Lung (tissue), 12 donors: ENCODE data around the gene ZNF319. TPM values are rescaled to one million over a fixed set of nuclear protein-coding genes. Genes with fewer than 3 reads are reported as not detected.
"Not testable (repeated sequence)": the region's sequence is repeated elsewhere in the genome, so short reads cannot be mapped to it uniquely, and the experiment has no call there.

Source experiments
- ATAC-seq: fragments of 200-7000 bp; cut with Tn5 transposase; one replicate; pipeline ENCODE4 v1.9.1; 2020; ENCODE audit warnings: moderate number of reproducible peaks; ENCODE audit not compliant: insufficient read depth, low FRiP score
- DNase-seq, 3 donors: peaks; one replicate each; pipeline ENCODE4 v3.0.0-alpha.2; 2013 to 2017
- H3K27ac ChIP-seq, 2 donors: one replicate each; pipeline ENCODE4 v1.5.1; 2013; ENCODE audit warnings: mild to moderate bottlenecking in 2 of 2, moderate library complexity in 2 of 2, control low read depth in 1 of 2, inconsistent platforms in 1 of 2, low read depth in 1 of 2, low read length in 1 of 2
- H3K27me3 ChIP-seq, 3 donors: one replicate each; pipeline ENCODE4 v1.5.1; 2013; ENCODE audit warnings: low read length in 2 of 3; ENCODE audit not compliant: control insufficient read depth in 3 of 3, insufficient read depth in 3 of 3
- H3K36me3 ChIP-seq, 4 donors: one replicate each; pipeline ENCODE4 v1.5.1; 2013; ENCODE audit warnings: low read length in 4 of 4, mild to moderate bottlenecking in 1 of 4, moderate library complexity in 1 of 4; ENCODE audit not compliant: control insufficient read depth in 4 of 4, insufficient read depth in 4 of 4
- H3K4me1 ChIP-seq, 5 donors: one replicate each; pipeline ENCODE4 v1.5.1; 2013; ENCODE audit warnings: low read length in 5 of 5, mild to moderate bottlenecking in 2 of 5, moderate library complexity in 1 of 5; ENCODE audit not compliant: control insufficient read depth in 5 of 5, insufficient read depth in 5 of 5
- H3K4me3 ChIP-seq: one replicate; pipeline ENCODE4 v1.5.1; 2013; ENCODE audit warnings: mild to moderate bottlenecking, control low read depth, moderate library complexity
- H3K9ac ChIP-seq, 2 donors: one replicate each; pipeline ENCODE4 v1.5.1; 2013; ENCODE audit warnings: low read length in 2 of 2, control low read depth in 1 of 2; ENCODE audit not compliant: insufficient read depth in 1 of 2
- H3K9me3 ChIP-seq, 4 donors: one replicate each; pipeline ENCODE4 v1.5.1; 2013; ENCODE audit warnings: low read length in 3 of 4, mild to moderate bottlenecking in 1 of 4, moderate library complexity in 1 of 4; ENCODE audit not compliant: control insufficient read depth in 4 of 4, insufficient read depth in 3 of 4
- WGBS, 2 donors: extraction: QIAGEN DNeasy Blood & Tissue Kit; methylation state at CpG; one replicate each; pipeline ENCODE4 v1.1.7; 2013; 5-methylcytosine and 5-hydroxymethylcytosine counted together
- polyA plus RNA-seq, 2 donors: library from polyadenylated mRNA; stranded (reverse); fragments of 200-250 nt; gene quantifications; one replicate each; pipeline ENCODE4 v1.2.1, GENCODE V29; 2013
- total RNA-seq, 2 donors: library from RNA; depleted of rRNA in 1 of 2; stranded (reverse); fragments of >200 nt in 1 of 2; gene quantifications; one replicate each; pipeline ENCODE4 v1.2.1, GENCODE V29; 2014 to 2021
- TF ChIP-seq, protein P1 (sequence below): IDR thresholded peaks from 2 replicates; pipeline ENCODE4 v1.5.1; 2012; ENCODE audit warnings: mild to moderate bottlenecking; ENCODE audit errors: control extremely low read depth, extremely low read depth
- donor health status: control.
- donor health status: control.
- donor health status: Bipolar disorder and iron deficiency.
- donor health status: healthy.
- donor health status: DM: yes; HTN: yes; CAD: no.

ZNF319 gene
- total and polyA plus RNA-seq, 4 donors, result 6.0 to 15.3 (median 9.6) TPM

DNA sequence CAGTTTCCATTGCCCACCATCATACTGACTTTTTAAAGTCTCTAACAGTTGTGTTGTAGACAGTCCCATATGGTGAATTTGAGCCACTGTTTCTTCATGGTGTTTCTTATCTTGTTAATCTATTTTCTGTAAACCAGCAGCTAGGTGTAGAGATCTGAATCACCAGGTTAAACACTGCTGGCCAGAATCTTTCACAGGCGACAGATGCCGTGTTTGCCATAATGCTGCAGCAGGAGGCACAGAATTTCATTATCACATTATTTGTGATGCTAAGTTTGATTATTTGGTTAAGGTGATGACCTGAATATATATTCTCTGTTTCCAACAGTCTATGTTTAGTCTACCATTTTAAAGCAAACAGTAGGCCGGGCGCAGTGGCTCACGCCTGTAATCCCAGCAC is 18.1 kb downstream of the ZNF319 start:
- Histone ChIP-seq H3K9ac (no peak overlapping the region), H3K36me3 (no peaks in the 10 kb centered on the region), H3K4me1 (peaks cover 0 to 10% (median 0%) of the 10 kb centered on the region in 5 donors), H3K4me3 (no peak overlapping the region), H3K9me3 (no peaks in the 10 kb centered on the region), H3K27ac (no peak overlapping the region), H3K27me3 (peaks cover 0 to 17% (median 5%) of the 10 kb centered on the region in 3 donors)
- 86 to 87% methylated on average over 5 of the region's 5 CpGs for WGBS, 2 donors
- ATAC-seq (no peak), DNase-seq (no peak)
- TF ChIP-seq, protein P1, sequence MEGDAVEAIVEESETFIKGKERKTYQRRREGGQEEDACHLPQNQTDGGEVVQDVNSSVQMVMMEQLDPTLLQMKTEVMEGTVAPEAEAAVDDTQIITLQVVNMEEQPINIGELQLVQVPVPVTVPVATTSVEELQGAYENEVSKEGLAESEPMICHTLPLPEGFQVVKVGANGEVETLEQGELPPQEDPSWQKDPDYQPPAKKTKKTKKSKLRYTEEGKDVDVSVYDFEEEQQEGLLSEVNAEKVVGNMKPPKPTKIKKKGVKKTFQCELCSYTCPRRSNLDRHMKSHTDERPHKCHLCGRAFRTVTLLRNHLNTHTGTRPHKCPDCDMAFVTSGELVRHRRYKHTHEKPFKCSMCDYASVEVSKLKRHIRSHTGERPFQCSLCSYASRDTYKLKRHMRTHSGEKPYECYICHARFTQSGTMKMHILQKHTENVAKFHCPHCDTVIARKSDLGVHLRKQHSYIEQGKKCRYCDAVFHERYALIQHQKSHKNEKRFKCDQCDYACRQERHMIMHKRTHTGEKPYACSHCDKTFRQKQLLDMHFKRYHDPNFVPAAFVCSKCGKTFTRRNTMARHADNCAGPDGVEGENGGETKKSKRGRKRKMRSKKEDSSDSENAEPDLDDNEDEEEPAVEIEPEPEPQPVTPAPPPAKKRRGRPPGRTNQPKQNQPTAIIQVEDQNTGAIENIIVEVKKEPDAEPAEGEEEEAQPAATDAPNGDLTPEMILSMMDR, result no peak

DNA sequence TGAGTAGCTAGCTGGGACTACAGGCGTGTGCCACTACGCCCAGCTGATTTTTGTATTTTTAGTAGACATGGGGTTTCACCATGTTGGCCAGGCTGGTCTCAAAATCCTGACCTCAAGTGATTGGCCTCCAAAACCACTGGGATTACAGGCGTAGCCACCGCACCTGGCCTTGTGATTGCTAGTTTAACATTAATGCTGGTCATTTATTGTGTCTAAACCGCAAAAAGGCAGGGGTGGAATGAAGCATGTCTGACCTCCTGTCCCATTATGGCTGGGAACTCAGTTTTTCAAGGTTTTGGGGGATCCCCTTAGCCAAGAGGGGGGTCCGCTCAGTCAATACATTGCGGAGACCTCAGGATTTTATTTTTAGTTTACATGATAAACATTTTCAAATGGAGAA is 18.8 kb downstream of the ZNF319 start:
- TF ChIP-seq, protein P1, result no peak
- H3K4me1 ChIP-seq, result peaks cover 0 to 10% (median 0%) of the 10 kb centered on the region in 5 donors
- H3K36me3 ChIP-seq, result no peaks in the 10 kb centered on the region
- H3K27ac ChIP-seq, result no peak overlapping the region
- H3K27me3 ChIP-seq, result peaks cover 0 to 17% (median 5%) of the 10 kb centered on the region in 3 donors
- no peak overlapping the region for H3K9ac ChIP-seq
- ATAC-seq, result no peak
- no peak overlapping the region for H3K4me3 ChIP-seq
- DNase-seq, result no peak
- WGBS, 2 donors, result 92 to 93% methylated on average over 7 of the region's 7 CpGs
- H3K9me3 ChIP-seq, result no peaks in the 10 kb centered on the region

DNA sequence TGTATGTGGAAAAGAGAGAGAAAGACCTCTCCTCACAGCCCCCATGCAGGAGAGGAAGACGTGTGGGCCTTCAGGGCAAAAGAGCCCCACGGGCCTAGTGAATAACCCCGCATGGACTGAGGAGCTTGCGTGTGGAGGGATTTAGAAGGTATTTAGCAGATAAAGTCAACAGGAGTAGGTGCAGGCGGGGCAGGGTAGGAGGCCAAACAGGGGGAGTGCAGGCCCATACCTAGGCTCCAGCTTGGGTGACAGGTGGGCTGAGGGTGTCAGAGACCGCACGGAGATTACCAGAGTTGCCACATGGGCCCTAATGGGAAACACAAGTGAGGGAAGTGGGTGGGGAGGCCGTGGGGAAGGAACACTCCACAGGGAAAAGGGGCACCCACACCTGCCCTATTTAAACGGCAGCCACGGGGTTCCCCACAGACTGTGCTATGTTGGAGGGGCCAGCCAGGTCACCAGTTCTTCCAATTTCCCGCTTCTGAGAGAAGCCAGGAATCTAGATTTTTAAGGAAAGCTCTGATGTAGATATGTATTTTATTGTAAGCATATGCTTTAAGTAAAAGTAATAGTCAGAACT is 21.4 kb downstream of the ZNF319 start:
- no peaks in the 10 kb centered on the region for H3K9me3 ChIP-seq
- peaks cover 0 to 1% (median under 1%) of the 10 kb centered on the region in 3 donors for H3K27me3 ChIP-seq
- no peak overlapping the region for H3K9ac ChIP-seq
- 87 to 89% methylated on average over 11 of the region's 11 CpGs for WGBS, 2 donors
- H3K4me3 ChIP-seq, result no peak overlapping the region
- DNase-seq (no peak), ATAC-seq (no peak)
- TF ChIP-seq, protein P1, result no peak
- peaks cover 0 to 10% (median 0%) of the 10 kb centered on the region in 5 donors for H3K4me1 ChIP-seq
- H3K27ac ChIP-seq, result no peak overlapping the region
- H3K36me3 ChIP-seq, result no peaks in the 10 kb centered on the region

DNA sequence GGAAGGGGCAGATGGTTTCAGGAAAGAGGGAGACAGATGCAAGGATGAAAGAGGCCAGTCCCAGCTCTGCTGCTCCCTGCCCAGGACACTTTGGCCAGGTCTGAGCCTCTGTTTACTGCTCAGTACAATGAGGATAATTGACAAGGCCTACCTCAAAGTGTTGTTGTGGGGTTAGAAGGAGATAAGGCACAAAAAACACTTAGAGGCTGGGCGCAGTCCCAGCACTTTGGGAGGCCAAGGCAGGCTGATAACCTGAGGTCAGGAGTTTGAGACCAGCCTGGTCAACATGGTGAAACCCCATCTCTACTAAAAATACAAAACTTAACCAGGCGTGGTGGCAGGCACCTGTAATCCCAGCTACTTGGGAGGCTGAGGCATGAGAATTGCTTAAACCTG is 22.4 kb downstream of the ZNF319 start:
- H3K9ac ChIP-seq, H3K4me3 ChIP-seq, H3K27me3 ChIP-seq, DNase-seq, H3K36me3 ChIP-seq, H3K9me3 ChIP-seq, ATAC-seq, H3K4me1 ChIP-seq, H3K27ac ChIP-seq: not testable (repeated sequence)
- WGBS, 2 donors, result 95 to 98% methylated on average over 2 of the region's 2 CpGs
